OCI-LY3 (cell line): ENCODE results near the gene FKBP1B.

Source experiments
- H2AFZ ChIP-seq: fragments of 200-600, 300-600 bp; shearing (Covaris generic); 2 replicates; pipeline ENCODE4 v1.6.0; 2014; ENCODE audit warnings: antibody characterized with exemption, low read depth, low read length
- H3K27ac ChIP-seq: fragments of 200-600, 300-600 bp; sonication (generic); 2 replicates; pipeline ENCODE4 v1.5.1; 2014; ENCODE audit warnings: mild to moderate bottlenecking, low read length, moderate library complexity, mixed read lengths
- H3K27me3 ChIP-seq: fragments of 200-600, 300-600 bp; sonication (generic); 2 replicates; pipeline ENCODE4 v1.6.1; 2014; ENCODE audit warnings: low read depth, low read length, mixed read lengths
- H3K36me3 ChIP-seq: fragments of 200-600, 300-600 bp; sonication (generic); replicated peaks from 2 replicates; pipeline ENCODE3; 2014; ENCODE audit warnings: low read depth, low read length, mixed read lengths
- H3K4me1 ChIP-seq: fragments of 300-600, 200-600 bp; sonication (generic); 2 replicates; pipeline ENCODE4 v1.6.1; 2014; ENCODE audit warnings: low read length, mixed read lengths
- H3K4me2 ChIP-seq: fragments of 200-600, 300-600 bp; sonication (generic); 2 replicates; pipeline ENCODE4 v1.6.1; 2014; ENCODE audit warnings: low read length, mixed read lengths
- H3K4me3 ChIP-seq: fragments of 300-600, 200-600 bp; sonication (generic); 2 replicates; pipeline ENCODE4 v1.5.1; 2014; ENCODE audit warnings: antibody characterized with exemption, mild to moderate bottlenecking, low read length, moderate library complexity
- H3K79me2 ChIP-seq: fragments of 300-600, 200-600 bp; shearing (Covaris generic); 2 replicates; pipeline ENCODE4 v1.6.1; 2014; ENCODE audit warnings: mild to moderate bottlenecking, low read length, mixed read lengths
- H3K9ac ChIP-seq: fragments of 300-600, 200-600 bp; shearing (Covaris generic); 2 replicates; pipeline ENCODE4 v1.6.0; 2014; ENCODE audit warnings: mild to moderate bottlenecking, low read length, moderate library complexity
- H3K9me3 ChIP-seq: fragments of 200-600, 300-600 bp; shearing (Covaris generic); 2 replicates; pipeline ENCODE4 v1.6.1; 2014; ENCODE audit warnings: low read length, mixed read lengths; ENCODE audit not compliant: insufficient read depth
- H4K20me1 ChIP-seq: fragments of 200-600, 300-600 bp; sonication (generic); 2 replicates; pipeline ENCODE4 v1.6.1; 2016; ENCODE audit warnings: low read length, mixed read lengths; ENCODE audit not compliant: insufficient read depth
- CTCF ChIP-seq: fragments of 200-600, 300-600 bp; sonication (generic); IDR thresholded peaks from 2 replicates; pipeline ENCODE4 v1.5.1; 2014; ENCODE audit warnings: antibody characterized with exemption, low read length, low read depth
- EZH2phosphoT487 ChIP-seq: fragments of 200-600 bp; shearing (Covaris generic); IDR thresholded peaks from 2 replicates; pipeline ENCODE4 v1.6.1; 2018; ENCODE audit warnings: antibody characterized with exemption, mixed run types, low read depth

FKBP1B gene

GRCh38 chr2:24050041-24050979 is 769 bp downstream of the FKBP1B start:
- Histone ChIP-seq H3K9ac (peak overlapping the region; percentile 34), H2AFZ (peak overlapping the region; percentile 20; the same call in 1 of the 2 replicates), H3K79me2 (peaks cover 12% of the 10 kb centered on the region), H3K9me3 (no peaks in the 10 kb centered on the region), H3K4me3 (peak overlapping the region; percentile 74), H3K4me1 (peaks cover 16% of the 10 kb centered on the region), H4K20me1 (no peaks in the 10 kb centered on the region), H3K27ac (no peak overlapping the region), H3K27me3 (0 out of 2 replicates have a peak, but pooled peaks cover 6% of the 10 kb centered on the region), H3K36me3 (no peaks in the 10 kb centered on the region), H3K4me2 (peak overlapping the region; percentile 84)
- TF ChIP-seq EZH2phosphoT487 (no peak), CTCF (no peak)

GRCh38 chr2:24051833-24052232 is 2.3 kb downstream of the FKBP1B start:
- Histone ChIP-seq H3K4me3 (no peak overlapping the region), H3K27ac (no peak overlapping the region), H3K4me1 (peaks cover 10% of the 10 kb centered on the region), H3K36me3 (no peaks in the 10 kb centered on the region), H3K27me3 (0 out of 2 replicates have a peak, but pooled peaks cover 6% of the 10 kb centered on the region), H3K79me2 (peaks cover 3% of the 10 kb centered on the region; the same call in 1 of the 2 replicates), H3K9me3 (no peaks in the 10 kb centered on the region), H3K9ac (no peak overlapping the region), H2AFZ (no peak overlapping the region), H3K4me2 (no peak overlapping the region), H4K20me1 (no peaks in the 10 kb centered on the region)
- no peak for TF ChIP-seq EZH2phosphoT487
- TF ChIP-seq CTCF = no peak

GRCh38 chr2:24052951-24053350 is 3.4 kb downstream of the FKBP1B start:
- H3K27me3 ChIP-seq = 0 out of 2 replicates have a peak, but pooled peaks cover 6% of the 10 kb centered on the region
- no peaks in the 10 kb centered on the region for H4K20me1 ChIP-seq
- H3K36me3 ChIP-seq = no peaks in the 10 kb centered on the region
- TF ChIP-seq CTCF (no peak), EZH2phosphoT487 (no peak)
- H3K9me3 ChIP-seq = no peaks in the 10 kb centered on the region
- no peak overlapping the region for H3K27ac ChIP-seq
- no peaks in the 10 kb centered on the region for H3K79me2 ChIP-seq
- peaks cover 5% of the 10 kb centered on the region for H3K4me1 ChIP-seq
- no peak overlapping the region for H3K4me3 ChIP-seq
- H3K4me2 ChIP-seq = no peak overlapping the region
- H3K9ac ChIP-seq = no peak overlapping the region
- H2AFZ ChIP-seq = no peak overlapping the region

GRCh38 chr2:24054366-24055010 is 4.9 kb downstream of the FKBP1B start:
- Histone ChIP-seq H2AFZ (no peak overlapping the region), H3K4me3 (no peak overlapping the region), H3K27ac (no peak overlapping the region), H3K4me2 (no peak overlapping the region), H3K4me1 (peaks cover 10% of the 10 kb centered on the region), H3K79me2 (no peaks in the 10 kb centered on the region), H3K9me3 (no peaks in the 10 kb centered on the region), H3K9ac (no peak overlapping the region), H3K36me3 (no peaks in the 10 kb centered on the region), H4K20me1 (no peaks in the 10 kb centered on the region), H3K27me3 (0 out of 2 replicates have a peak, but pooled peaks cover 6% of the 10 kb centered on the region)
- TF ChIP-seq CTCF = no peak
- TF ChIP-seq EZH2phosphoT487 = no peak
